Retinal pigment epithelial cell (primary cell): ENCODE results near the gene RDH5.
"Not testable (repeated sequence)": the region's sequence is repeated elsewhere in the genome, so short reads cannot be mapped to it uniquely, and the experiment has no call there.

Experiments used
- DNase-seq: peaks from one replicate; pipeline ENCODE4 v3.0.0-alpha.2; 2010; ENCODE audit warnings: low read depth
- H3K4me3 ChIP-seq: 2 replicates; pipeline ENCODE4 v1.5.1; 2011; ENCODE audit warnings: mild to moderate bottlenecking, low read length, control low read depth, moderate library complexity
- TF ChIP-seq, protein P1 (sequence below): conservative IDR thresholded peaks from 2 replicates; pipeline ENCODE4 v1.5.1; 2011; ENCODE audit warnings: low read depth, low read length, control low read depth, inconsistent platforms

The RDH5 gene

DNA sequence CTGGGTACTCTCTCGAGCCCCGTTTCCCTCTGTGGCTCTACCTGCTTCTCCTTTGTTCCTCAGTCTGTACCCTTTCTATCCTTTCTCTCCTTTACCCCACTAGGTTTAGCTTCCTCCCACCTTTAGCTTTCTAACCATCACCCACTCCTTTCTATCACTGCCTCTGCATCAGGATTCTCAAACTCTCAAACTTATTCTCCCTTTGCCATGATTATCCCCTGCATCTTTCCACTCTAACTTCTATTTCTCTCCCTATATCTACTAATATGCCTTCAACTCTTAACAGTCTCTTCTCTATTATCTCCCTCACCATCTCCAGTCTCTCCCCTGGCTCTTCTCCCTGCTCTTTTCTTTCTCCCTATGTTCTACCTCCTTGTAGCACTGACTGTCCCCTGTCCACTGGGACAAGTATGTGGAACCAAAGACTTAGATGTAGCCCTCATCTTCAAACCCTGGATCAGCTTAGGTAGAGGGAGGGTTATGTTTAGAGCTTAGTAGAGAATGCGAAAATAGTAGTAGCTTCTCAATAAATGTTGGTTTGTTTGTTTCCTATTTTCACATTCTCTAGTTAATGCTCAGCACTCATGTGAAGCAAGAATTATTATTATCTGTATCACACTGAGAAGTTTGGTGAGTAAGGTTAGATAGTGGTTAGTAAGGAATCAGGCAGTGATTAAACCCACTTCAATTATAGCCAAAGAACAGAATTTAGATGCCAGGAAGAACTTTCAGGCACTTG, 26.1 kb downstream of the RDH5 start:
- no peak for DNase-seq
- H3K4me3 ChIP-seq = peak overlapping the region; percentile 2
- TF ChIP-seq, protein P1, sequence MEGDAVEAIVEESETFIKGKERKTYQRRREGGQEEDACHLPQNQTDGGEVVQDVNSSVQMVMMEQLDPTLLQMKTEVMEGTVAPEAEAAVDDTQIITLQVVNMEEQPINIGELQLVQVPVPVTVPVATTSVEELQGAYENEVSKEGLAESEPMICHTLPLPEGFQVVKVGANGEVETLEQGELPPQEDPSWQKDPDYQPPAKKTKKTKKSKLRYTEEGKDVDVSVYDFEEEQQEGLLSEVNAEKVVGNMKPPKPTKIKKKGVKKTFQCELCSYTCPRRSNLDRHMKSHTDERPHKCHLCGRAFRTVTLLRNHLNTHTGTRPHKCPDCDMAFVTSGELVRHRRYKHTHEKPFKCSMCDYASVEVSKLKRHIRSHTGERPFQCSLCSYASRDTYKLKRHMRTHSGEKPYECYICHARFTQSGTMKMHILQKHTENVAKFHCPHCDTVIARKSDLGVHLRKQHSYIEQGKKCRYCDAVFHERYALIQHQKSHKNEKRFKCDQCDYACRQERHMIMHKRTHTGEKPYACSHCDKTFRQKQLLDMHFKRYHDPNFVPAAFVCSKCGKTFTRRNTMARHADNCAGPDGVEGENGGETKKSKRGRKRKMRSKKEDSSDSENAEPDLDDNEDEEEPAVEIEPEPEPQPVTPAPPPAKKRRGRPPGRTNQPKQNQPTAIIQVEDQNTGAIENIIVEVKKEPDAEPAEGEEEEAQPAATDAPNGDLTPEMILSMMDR = no peak

DNA sequence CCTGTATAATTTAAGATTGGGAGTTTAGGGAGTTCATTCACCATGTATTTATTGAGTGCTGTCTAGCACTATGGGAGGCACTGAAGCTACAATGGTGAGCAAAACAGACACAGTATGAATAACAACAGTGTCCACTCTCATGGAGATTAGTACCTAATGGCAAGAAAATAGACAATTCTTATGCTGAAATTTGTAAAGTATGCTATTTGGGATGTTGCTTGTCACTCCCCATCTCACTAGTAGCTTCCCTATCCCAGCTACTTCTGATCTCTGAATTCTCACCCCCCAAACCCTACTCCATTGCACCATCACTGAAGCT, 26.7 kb downstream of the RDH5 start:
- DNase-seq = no peak
- no peak overlapping the region for H3K4me3 ChIP-seq
- TF ChIP-seq, protein P1 = no peak

DNA sequence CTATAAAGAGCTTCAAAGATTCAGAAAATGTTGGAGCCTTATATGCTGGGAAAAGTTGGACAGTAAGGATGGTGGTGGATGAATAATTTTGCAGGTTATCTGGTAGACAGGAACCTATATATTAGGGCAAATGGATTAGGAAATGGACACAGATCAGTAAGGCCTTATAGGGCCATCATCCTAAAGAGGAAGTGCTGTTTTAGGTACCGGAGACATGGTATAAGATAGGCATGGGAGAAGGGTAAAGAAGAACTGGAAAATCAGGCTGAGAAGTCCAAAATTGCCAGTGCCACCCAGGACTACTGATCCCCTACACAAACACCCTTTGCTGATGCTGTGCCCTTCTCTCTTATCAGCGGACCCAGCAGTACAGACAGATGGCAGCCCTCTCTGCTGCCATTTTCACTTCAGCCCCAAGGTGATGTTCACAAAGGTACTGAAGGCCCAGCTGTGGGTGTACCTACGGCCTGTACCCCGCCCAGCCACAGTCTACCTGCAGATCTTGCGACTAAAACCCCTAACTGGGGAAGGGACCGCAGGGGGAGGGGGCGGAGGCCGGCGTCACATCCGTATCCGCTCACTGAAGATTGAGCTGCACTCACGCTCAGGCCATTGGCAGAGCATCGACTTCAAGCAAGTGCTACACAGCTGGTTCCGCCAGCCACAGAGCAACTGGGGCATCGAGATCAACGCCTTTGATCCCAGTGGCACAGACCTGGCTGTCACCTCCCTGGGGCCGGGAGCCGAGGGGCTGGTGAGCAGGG, 28.2 kb downstream of the RDH5 start:
- no peak overlapping the region for H3K4me3 ChIP-seq
- no peak for DNase-seq
- TF ChIP-seq, protein P1 = no peak

DNA sequence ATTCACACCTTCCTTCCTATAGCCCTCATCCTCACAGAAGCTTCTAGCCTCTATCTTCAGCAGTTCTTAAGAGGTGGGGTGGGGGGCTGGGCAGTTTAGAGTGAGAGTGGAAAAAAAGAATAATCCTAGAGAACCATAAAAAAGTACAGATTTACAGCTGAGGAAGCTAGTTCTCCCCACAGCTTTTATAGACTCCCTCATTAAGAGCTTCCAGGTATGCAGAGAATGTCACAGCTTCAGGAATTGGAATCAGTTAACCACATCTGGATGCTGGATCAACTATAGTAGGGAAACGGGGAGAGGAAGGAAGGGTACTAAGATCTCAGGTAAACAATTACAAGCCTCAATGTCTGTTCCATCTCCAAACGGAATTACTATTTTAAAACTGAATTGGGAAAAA, 35.1 kb downstream of the RDH5 start:
- TF ChIP-seq, protein P1 = no peak
- DNase-seq = no peak
- H3K4me3 ChIP-seq = no peak overlapping the region

DNA sequence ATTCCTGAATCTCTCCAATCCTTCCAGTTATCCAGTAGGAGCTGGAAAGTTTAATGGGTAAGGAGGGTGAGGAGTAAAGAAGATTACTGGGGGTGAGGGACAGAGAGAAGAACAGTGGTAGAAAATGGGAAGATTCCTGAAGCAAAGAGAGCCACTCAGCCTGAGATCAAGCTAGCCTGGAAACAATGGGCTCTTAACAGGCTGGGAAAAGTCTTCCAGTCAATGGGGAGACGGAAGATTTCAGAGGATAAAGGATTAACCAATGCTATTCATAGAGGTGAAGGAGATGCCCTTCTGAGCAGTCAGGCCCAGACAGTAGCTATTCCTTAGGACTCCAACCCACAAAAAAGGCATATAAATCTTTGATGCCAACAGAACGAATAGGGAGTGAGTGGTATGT, 37.5 kb downstream of the RDH5 start:
- no peak for DNase-seq
- TF ChIP-seq, protein P1 = no peak

DNA sequence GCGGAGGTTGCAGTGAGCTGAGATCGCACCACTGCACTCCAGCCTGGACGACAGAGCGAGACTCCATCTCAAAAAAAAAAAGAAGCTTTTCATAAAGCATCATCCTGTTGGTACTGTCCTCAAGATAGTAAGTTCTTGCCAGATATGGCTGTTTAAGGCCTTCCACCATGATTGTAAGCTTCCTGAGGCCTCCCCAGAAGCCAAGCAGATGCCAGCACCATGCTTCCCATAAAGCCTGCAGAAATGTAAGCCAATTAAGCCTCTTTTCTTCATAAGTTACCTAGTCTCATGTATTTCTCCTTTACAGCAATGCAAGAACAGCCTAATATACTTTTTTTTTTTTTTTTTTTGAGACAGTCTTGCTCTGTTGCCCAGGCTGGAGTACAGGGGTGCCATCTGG, 38.4 kb downstream of the RDH5 start:
- not testable (repeated sequence) for DNase-seq, H3K4me3 ChIP-seq

More for the DNA sequence above, 37.5 kb downstream of the RDH5 start:
- H3K4me3 ChIP-seq = no peak overlapping the region

DNA sequence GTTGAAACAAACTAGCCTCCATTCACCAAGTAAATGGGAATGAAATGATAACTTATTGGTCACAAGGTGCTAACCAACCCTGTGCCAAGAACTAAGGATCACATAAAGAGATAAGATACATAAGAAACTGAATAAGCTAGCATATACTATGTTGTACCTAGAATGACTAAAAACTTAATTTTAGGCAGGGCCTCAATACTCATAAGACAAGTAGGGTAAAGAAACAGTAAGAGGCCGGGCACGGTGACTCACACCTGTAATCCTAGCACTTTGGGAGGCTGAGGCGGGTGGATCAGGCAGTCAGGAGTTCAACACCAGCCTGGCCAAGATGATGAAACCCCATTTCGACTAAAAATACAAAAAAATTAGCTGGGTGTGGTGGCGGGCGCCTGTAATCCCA, 40.5 kb downstream of the RDH5 start:
- TF ChIP-seq, protein P1 = no peak
- no peak overlapping the region for H3K4me3 ChIP-seq
- DNase-seq = no peak
